CD4-positive, alpha-beta T cell treated with Interleukin-17A for 4 hours (primary cell): ENCODE data around the gene RNF11.

ENCODE experiments used
- DNase-seq: peaks from one replicate; pipeline ENCODE4 v3.0.0-alpha.2; 2020; ENCODE audit warnings: mixed read lengths

The RNF11 gene

DNA sequence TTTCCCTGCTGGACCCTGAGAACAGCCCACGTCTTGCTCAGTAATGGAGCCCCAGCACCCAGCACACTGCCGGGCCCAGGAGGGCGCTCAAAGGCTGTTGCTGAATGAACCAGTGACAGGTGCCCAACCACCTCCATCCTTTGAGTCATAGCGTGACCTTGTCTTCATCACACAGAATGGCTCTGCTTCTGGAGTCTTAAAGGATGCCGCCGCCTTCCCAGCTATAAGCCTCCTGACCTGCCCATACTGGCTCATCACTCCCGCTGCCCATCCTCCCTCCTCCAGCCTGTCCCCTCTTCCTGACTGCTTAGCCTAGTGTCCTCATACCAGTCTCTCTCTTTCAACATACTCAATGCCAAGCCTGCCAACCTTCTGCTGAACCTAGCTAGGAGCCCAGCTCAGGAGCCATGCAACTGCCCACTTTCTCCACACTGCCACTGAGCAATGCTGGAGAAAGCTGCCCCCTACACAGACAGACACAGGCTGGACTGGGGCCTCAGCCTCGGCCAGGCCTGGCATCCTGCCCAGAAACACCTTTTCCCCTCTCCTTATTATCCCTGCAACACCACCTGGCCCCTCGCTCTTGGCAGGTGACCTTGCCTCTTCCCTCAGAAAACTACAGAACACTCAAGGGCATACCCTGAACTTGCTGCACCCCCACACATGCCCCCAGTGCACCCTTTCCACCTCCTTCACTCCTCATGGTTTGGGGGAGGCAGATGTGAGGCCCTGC lies 80.2 kb downstream of the RNF11 start:
- DNase-seq = no peak

DNA sequence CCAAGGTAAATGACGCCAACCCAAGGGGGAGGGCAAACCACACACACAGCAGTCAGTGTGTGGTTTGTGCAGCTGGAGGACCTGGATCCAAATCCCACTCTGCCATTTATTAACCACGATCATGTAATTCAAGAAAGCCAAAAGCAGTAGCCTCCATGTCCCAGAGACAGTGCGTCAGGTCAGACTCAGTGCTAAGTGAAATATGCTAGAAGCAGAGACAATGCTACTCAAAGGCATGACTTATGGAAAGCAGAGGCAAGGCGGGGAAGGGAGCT lies 80.7 kb downstream of the RNF11 start:
- no peak for DNase-seq

GRCh38 chr1:51317798-51318197 lies 81.7 kb downstream of the RNF11 start:
- DNase-seq = no peak

DNA sequence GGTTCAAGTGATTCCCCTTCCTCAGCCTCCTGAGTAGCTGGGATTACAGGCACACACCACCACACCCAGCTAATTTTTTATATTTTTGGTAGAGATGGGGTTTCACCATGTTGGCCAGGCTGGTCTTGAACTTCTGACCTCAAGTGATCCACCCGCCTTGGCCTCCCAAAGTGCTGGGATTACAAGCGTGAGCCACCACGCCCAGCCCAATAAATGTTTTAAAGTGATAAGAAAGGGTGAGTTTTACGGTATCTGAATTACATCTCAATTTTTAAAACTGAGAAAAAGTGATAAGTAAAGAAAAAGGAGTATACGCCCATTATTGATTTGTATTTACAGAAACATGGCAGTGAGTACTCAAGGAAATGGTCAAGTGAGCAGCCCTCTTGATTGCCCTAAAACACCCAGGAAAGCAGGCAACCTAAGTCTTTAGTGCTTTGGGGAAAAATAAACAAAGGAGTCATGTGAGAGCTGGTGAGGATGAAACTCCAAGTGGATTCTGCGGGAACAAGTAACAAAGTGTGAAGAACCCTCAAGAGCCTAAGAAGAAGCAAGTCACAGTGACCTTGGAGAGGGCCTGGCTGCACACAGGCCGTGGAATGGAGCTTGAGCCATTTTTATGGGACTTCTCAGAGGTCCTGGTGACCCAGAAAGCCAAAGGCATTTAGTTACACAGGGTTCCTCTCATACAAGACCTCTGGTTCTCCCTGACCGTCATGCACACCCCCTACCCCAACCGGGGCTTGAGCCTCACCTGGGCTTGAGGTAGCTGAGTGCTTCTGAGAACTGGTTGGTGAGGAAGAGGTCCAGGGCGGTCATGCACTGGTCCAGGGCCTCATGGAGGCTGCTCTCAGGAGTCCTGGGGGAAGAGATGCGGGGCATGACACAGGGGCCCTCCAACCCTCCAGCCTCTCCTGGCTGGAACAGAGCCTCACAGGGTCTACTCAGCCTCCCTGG lies 85.2 kb downstream of the RNF11 start:
- DNase-seq = no peak

DNA sequence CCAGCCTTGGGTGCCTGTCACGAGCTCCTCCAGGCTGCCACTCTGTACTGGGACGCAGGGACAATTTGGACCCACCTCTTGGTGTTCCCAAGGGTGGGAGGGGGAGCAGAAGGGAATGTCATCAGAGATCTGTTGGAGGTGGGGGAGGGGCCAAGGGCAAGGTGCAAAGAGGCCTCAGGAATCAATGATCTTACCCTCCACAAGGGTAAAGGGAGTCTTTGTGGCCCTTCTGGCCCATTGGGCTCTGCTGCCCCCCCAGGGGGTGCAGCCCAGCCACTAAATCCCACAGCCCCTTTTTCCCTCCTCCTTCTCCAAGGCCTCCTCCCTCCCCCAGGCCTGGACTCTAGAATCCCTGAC lies 85.8 kb downstream of the RNF11 start:
- DNase-seq = no peak

GRCh38 chr1:51322417-51323101 lies 86.5 kb downstream of the RNF11 start:
- no peak for DNase-seq
